ENCODE measurements around the gene EXOSC2.

EXOSC2 gene

DNA sequence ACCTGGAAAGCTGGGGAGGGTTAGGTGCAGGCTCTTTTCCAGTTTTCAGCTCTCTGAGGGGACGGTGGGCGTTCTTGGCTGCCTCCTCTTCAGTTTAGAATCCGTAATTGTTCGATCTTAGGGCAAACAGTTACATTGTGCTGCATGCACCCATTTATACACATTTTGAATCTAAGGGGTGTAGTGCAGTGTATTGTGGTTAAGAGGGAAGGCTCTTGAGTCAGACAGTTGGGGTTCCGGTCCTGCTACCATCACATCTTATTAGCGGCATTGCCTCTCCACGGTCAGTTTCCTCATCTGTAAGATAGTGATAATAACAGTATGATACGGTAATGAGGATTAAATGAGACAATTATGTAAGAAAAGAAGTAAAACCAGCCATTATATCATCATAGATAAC lies 625 bp downstream of the EXOSC2 start:
- DNase-seq (ENCODE audit: extremely low read depth, insufficient read length) = no peak
- peaks cover 14% of the 10 kb centered on the region for H3K36me3 ChIP-seq (ENCODE audit: control insufficient read depth, insufficient read depth, low read length)
- peak overlapping the region; percentile 95 for H3K4me3 ChIP-seq (replicated peaks; ENCODE audit: low read depth, low read length)

DNA sequence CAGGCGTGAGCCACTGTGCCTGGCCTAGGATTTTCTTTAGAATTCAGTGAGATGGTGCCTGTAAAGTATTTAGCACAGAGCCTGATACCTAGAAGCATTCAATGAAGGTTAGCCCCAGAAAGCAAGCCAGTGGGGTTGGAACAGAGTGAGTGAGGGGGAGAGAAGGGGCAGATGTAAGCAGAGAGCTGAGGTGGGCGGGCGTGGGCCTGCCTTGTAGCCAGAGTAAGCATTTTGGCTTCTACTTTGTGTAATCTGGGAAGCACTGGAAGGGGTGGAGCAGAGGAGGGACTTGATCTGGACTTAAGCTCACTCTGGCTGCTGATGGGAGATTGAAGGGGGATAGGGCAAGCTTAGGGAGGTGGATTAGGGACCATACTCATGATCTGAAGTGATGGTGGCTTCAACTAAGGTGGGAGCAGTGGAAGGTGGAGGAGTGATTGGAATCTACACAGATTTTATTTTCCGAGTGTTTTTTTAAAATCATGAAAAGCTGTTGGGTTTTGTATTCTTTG lies 2.6 kb downstream of the EXOSC2 start:
- TF ChIP-seq, protein P1, sequence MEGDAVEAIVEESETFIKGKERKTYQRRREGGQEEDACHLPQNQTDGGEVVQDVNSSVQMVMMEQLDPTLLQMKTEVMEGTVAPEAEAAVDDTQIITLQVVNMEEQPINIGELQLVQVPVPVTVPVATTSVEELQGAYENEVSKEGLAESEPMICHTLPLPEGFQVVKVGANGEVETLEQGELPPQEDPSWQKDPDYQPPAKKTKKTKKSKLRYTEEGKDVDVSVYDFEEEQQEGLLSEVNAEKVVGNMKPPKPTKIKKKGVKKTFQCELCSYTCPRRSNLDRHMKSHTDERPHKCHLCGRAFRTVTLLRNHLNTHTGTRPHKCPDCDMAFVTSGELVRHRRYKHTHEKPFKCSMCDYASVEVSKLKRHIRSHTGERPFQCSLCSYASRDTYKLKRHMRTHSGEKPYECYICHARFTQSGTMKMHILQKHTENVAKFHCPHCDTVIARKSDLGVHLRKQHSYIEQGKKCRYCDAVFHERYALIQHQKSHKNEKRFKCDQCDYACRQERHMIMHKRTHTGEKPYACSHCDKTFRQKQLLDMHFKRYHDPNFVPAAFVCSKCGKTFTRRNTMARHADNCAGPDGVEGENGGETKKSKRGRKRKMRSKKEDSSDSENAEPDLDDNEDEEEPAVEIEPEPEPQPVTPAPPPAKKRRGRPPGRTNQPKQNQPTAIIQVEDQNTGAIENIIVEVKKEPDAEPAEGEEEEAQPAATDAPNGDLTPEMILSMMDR (IDR thresholded peaks at IDR 0.05; ENCODE audit: insufficient read depth, low read length, poor library complexity, severe bottlenecking) = no peak
- no peak overlapping the region for H3K4me3 ChIP-seq (replicated peaks; ENCODE audit: low read depth, low read length)
- peaks cover 18% of the 10 kb centered on the region for H3K36me3 ChIP-seq (ENCODE audit: control insufficient read depth, insufficient read depth, low read length)
- H3K27me3 ChIP-seq (replicated peaks; ENCODE audit: control insufficient read depth, insufficient read depth, low read length) = no peaks in the 10 kb centered on the region
- no peak for DNase-seq (ENCODE audit: extremely low read depth, insufficient read length)

More for the DNA sequence above, 625 bp downstream of the EXOSC2 start:
- no peaks in the 10 kb centered on the region for H3K27me3 ChIP-seq (replicated peaks; ENCODE audit: control insufficient read depth, insufficient read depth, low read length)
- TF ChIP-seq, protein P1 (IDR thresholded peaks at IDR 0.05; ENCODE audit: insufficient read depth, low read length, poor library complexity, severe bottlenecking) = no peak

DNA sequence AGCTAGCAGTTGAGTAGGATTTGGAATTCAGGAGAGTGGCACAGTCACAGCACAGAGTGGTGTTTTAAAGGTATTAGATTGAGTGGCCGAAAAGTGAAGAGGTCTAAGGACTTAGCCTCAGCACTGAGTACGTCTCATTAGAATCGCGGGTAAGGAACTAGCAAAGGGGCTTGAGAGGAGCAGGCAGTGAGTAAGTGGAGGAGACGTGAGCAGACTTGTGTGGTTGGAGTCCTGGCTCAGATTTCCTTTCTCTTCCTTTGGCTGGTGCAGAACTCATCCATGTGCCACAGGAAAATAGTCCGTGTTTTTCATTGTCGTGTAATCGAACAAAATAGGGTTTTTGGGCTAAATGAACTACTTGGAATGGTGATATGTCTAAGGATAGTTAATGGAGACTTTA lies 3.4 kb downstream of the EXOSC2 start:
- TF ChIP-seq, protein P1 (IDR thresholded peaks at IDR 0.05; ENCODE audit: insufficient read depth, low read length, poor library complexity, severe bottlenecking) = no peak
- no peak for DNase-seq (ENCODE audit: extremely low read depth, insufficient read length)
- Histone ChIP-seq H3K4me3 (replicated peaks; ENCODE audit: low read depth, low read length) (no peak overlapping the region), H3K36me3 (ENCODE audit: control insufficient read depth, insufficient read depth, low read length) (peaks cover 23% of the 10 kb centered on the region), H3K27me3 (replicated peaks; ENCODE audit: control insufficient read depth, insufficient read depth, low read length) (no peaks in the 10 kb centered on the region)

DNA sequence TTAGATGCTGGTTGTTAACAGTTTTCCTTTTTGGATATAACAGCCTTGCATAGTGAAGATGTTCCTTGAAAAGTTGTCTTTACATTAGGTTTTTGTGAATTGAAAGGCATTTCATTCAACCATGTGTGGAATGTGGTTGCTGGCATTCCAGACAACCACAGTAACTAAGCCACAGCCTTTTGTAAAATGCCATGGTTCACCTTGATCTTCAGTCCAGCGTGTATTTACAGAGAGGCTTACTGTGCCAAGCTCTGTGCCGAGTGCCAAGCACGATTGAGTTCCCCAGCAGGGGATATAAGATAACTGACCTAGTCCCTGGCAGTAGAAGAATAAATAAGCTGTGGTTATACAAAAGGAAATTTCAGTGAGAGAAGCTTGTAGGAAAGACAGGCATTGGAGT lies 4.9 kb downstream of the EXOSC2 start:
- peaks cover 29% of the 10 kb centered on the region for H3K36me3 ChIP-seq (ENCODE audit: control insufficient read depth, insufficient read depth, low read length)
- DNase-seq (ENCODE audit: extremely low read depth, insufficient read length) = no peak
- H3K27me3 ChIP-seq (replicated peaks; ENCODE audit: control insufficient read depth, insufficient read depth, low read length) = no peaks in the 10 kb centered on the region
- H3K4me3 ChIP-seq (replicated peaks; ENCODE audit: low read depth, low read length) = no peak overlapping the region
- TF ChIP-seq, protein P1 (IDR thresholded peaks at IDR 0.05; ENCODE audit: insufficient read depth, low read length, poor library complexity, severe bottlenecking) = no peak

DNA sequence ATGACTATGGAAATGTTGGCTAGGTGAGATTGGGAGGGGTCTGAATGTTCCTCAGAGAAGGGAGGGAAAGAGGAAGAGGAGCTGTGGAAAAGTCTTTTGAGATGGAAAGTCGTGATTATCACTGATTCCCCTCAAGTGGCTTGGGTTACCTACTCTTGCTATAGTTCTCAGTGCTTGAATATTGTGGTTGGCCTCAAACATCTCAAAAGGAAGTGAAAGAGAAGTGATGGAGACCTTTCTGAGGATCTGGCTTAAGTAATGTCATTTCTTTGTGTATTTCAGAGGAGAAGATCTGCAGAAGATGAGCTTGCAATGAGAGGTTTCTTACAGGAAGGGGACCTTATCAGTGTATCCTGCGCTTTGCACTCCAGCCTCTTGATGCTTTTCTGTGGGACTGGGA lies 5.5 kb downstream of the EXOSC2 start:
- Histone ChIP-seq H3K36me3 (ENCODE audit: control insufficient read depth, insufficient read depth, low read length) (peaks cover 29% of the 10 kb centered on the region), H3K4me3 (replicated peaks; ENCODE audit: low read depth, low read length) (no peak overlapping the region), H3K27me3 (replicated peaks; ENCODE audit: control insufficient read depth, insufficient read depth, low read length) (no peaks in the 10 kb centered on the region)
- DNase-seq (ENCODE audit: extremely low read depth, insufficient read length) = no peak
- TF ChIP-seq, protein P1 (IDR thresholded peaks at IDR 0.05; ENCODE audit: insufficient read depth, low read length, poor library complexity, severe bottlenecking) = no peak

Data from GM06990 (cell line).